HepG2 (cell line): ENCODE data around the gene RDM1. TPM values are rescaled to one million over a fixed set of nuclear protein-coding genes. Genes with fewer than 3 reads are reported as not detected.
A peak's percentile ranks its signal among the peaks of the same experiment; 100 is the strongest.

Source experiments
- CEBPG ChIP-seq: IDR thresholded peaks from 2 replicates; pipeline ENCODE4 v1.6.1; 2016
- PAXIP1 ChIP-seq: sonication (generic); formaldehyde crosslinking; conservative IDR thresholded peaks from 2 replicates; pipeline ENCODE4 v1.4.0; 2020; ENCODE audit warnings: mild to moderate bottlenecking, missing genetic modification reagents, moderate library complexity
- SMAD3 ChIP-seq: sonication (generic); formaldehyde crosslinking; IDR thresholded peaks from 2 replicates; pipeline ENCODE4 v1.4.0; 2020; ENCODE audit warnings: missing genetic modification reagents
- SNRNP70 ChIP-seq: fragments of 200-400 bp; formaldehyde crosslinking; IDR thresholded peaks from 2 replicates; pipeline ENCODE4 v1.6.1; 2017; ENCODE audit warnings: mild to moderate bottlenecking, low read depth, low read length, moderate library complexity
- TBL1XR1 ChIP-seq: fragments of 150-350 bp; IDR thresholded peaks from 2 replicates; pipeline ENCODE4 v1.6.1; 2014; ENCODE audit warnings: borderline replicate concordance, low read length; ENCODE audit not compliant: partially characterized antibody
- ZBTB7A ChIP-seq: sonication (generic); formaldehyde crosslinking; IDR thresholded peaks from 2 replicates; pipeline ENCODE4 v1.8.0; 2022; ENCODE audit warnings: mild to moderate bottlenecking, missing genetic modification reagents
- ZZZ3 ChIP-seq: sonication (generic); formaldehyde crosslinking; IDR thresholded peaks from 2 replicates; pipeline ENCODE4 v1.4.0; 2020; ENCODE audit warnings: missing genetic modification reagents, mild to moderate bottlenecking, borderline replicate concordance
- polyA plus RNA-seq, 8 experiments: library from polyadenylated mRNA; depleted of rRNA in 3 of 8; stranded (reverse) in 7 of 8; unstranded in 1 of 8; fragments of >200 nt; fragmentation: Illumina TruSeq in 4 of 8; extraction: Trizol in 4 of 8; gene quantifications; 2 replicates each; pipeline versions ENCODE4 v1.2.1 to v1.2.3, GENCODE V29; 2011 to 2016; ENCODE audit warnings: low read depth in 4 of 8, missing spikeins in 1 of 8, mixed read lengths in 1 of 8; ENCODE audit not compliant: insufficient read depth in 1 of 8
- total RNA-seq, 5 experiments: library from RNA; depleted of rRNA; stranded (reverse); fragments of >200 nt; fragmentation: Illumina TruSeq; extraction: Trizol; gene quantifications; 2 replicates each; pipeline ENCODE4 v1.2.3, GENCODE V29; 2016; ENCODE audit warnings: low read depth in 1 of 5
- TF ChIP-seq, protein P1 (sequence below): sonication (generic); formaldehyde crosslinking; IDR thresholded peaks from 2 replicates; pipeline ENCODE4 v1.5.1; 2020; ENCODE audit warnings: mild to moderate bottlenecking, moderate library complexity, missing genetic modification reagents

RDM1 gene
- total and polyA plus RNA-seq, 2 of the 13 experiments (the other 11 are each of a cell fraction or from before 2014, with no cell fraction given): 0.28 to 0.40 TPM

GRCh38 chr17:35915153-35915964 is 15.2 kb downstream of the RDM1 start (continued):
- peak; percentile 29 for TF ChIP-seq PAXIP1 (CRISPR knock-in tag)
- no peak for TF ChIP-seq SNRNP70
- TF ChIP-seq, protein P1, sequence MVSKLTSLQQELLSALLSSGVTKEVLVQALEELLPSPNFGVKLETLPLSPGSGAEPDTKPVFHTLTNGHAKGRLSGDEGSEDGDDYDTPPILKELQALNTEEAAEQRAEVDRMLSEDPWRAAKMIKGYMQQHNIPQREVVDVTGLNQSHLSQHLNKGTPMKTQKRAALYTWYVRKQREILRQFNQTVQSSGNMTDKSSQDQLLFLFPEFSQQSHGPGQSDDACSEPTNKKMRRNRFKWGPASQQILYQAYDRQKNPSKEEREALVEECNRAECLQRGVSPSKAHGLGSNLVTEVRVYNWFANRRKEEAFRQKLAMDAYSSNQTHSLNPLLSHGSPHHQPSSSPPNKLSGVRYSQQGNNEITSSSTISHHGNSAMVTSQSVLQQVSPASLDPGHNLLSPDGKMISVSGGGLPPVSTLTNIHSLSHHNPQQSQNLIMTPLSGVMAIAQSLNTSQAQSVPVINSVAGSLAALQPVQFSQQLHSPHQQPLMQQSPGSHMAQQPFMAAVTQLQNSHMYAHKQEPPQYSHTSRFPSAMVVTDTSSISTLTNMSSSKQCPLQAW (CRISPR knock-in tag): no peak
- no peak for TF ChIP-seq ZBTB7A (CRISPR knock-in tag)
- TF ChIP-seq TBL1XR1: peak; percentile 90
- TF ChIP-seq ZZZ3: no peak
- TF ChIP-seq SMAD3 (CRISPR knock-in tag): no peak
- TF ChIP-seq CEBPG (CRISPR knock-in tag): peak; percentile 76
